HG03342 (cell line): ENCODE results near the gene RALGPS2.

ENCODE experiments used
- ATAC-seq: cut with Tn5 transposase; IDR thresholded peaks from one replicate; pipeline ENCODE4 v1.9.1; 2021; ENCODE audit warnings: mild to moderate bottlenecking, moderate library complexity; ENCODE audit not compliant: unreplicated experiment

Gene RALGPS2

DNA sequence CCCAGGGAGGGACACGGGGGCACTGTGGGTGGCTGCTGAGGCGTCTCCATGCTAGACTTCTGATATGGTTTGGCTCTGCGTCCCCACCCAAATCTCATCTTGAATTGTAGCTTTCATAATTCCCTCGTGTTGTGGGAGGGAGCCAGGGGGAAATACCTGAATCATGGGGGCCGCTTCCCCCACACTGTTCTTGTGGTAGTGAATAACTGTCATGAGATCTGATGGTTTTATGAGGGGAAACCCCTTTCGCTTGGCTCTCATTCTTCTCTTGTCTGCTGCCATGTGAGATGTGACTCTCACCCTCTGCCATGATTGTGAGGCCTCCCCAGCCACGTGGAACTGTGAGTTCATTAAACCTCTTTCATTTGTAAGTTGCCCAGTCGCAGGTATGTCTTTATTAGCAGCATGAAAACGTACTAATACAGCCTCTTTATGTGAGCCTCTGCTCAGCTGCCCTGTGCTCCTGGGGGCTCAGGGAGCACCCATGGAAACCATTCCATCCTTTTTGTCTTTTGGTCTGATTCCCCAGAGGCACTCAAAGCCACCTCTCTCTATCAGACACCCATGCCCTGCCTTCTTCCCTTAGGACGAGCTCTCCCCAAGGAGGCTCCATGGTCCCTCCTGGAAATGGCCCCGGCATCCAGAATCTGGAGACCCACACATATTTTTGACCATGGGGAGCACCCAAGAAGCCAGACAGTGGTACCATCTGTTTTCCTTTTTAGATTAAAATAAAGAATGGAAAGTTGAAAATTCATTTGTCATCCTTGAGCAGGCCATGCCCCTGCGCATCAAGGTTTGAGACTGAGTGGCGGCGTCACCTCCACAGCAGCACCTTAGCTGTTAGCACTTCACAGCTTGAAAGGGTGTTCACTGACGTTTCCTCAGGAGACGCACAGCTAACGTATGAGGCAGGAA is 234.8 kb downstream of the RALGPS2 start:
- ATAC-seq: no peak

DNA sequence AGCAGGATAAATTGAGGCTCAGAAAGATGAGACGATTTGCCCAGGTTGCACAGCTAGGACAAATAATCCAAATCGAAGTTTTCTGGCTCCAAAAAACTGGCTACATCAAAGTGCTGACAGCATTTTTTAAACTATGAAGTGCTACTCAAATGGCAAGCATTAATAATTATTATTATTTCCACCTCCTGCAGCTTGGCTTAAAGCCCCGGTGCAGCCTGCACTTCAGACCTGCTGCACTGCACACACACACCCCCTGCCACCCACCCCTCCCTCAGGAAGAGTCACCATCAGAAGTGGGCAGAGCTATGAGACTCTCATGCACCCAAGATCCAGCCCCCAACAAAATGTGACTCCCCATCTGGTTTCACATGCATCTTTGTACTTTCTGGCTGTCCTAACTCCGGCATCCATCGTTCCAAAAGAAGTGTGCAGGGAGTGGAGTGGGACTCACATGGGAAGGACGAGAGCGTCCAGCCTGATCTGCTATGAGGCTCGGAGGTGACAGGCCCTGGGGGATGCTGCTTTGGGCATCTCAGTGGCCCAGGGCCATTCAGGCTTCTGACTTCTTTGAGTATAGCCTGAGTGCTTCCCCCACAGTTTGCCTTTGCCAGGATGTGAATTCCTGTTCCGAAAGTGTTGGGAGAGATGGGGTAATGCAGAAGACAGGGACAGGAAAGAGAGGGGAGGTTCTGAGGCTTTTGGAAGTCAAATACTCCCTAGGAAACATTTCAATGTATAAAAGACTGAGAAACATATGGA is 235.6 kb downstream of the RALGPS2 start:
- no peak for ATAC-seq

DNA sequence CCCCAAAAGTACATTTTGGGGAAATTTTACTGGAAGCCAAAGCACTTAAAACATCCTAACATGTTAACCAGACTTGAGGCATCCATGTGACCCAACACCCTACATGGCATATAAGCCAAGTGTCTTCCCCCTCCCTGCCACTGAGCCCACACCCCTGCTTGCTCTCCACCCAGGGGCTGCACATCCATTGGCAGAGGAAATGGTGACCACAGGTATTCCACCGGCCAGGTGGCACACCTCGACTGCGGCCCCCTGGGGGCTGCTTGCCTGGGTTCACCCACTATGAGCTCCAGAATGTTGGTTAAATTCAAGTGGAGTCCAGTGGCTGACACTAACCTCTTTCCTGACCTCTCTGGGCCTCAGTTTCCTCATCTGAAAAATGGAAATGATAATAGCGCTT is 236.3 kb downstream of the RALGPS2 start:
- ATAC-seq: no peak

DNA sequence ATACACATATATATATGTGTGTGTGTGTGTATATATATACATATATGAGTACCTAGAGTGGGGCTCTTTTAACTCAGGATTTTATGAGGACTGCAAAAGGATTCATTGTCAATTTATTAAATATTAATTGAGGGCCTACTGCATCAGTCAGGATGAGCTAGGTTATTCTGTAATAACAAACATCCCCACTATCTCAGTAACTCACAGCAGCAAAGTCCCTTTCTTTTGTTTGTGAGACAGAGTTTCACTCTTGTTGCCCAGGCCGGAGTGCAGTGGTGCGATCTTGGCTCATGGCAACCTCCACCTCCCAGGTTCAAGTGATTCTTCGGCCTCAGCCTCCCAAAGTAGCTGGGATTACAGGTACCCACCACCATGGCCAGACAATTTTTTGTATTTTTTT is 236.8 kb downstream of the RALGPS2 start:
- ATAC-seq: no peak

DNA sequence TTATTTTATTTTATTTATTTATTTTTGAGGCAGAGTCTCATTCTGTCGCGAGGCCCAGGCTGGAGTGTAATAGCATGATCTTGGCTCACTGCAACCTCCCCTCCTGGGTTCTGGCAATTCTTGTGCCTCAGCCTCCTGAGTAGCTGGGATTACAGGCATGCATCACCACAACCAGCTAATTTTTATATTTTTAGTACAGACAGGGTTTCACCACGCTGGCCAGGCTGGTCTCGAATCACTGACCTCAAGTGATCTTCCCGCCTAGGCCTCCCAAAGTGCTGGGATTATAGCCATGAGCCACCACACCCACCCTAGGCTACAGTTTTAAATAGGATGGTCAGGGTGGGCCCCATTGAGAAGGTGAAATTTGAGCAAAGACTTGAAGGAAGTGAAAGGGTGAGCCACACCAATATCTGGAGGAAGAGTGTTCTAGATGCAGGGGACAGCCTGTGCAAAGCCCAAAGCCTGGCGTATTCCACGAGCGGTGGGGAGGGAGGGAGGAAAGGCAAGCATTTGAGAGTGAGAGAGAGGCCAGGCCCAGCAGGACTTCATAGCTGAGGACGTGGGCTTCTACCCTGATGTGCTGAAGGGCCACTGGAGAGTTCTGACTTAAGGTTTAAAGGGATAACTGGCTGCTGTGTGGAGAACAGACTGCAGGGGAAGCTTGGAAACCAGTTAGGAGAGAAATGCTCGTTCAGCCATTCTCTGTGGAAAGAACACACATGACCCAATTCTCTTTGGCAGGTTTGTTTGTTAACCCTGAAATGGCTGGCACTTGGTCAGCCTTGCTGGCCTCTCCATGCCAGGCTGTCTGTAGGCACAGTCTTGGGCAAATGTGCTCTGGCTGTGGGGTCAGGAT is 238.0 kb downstream of the RALGPS2 start:
- ATAC-seq: no peak

DNA sequence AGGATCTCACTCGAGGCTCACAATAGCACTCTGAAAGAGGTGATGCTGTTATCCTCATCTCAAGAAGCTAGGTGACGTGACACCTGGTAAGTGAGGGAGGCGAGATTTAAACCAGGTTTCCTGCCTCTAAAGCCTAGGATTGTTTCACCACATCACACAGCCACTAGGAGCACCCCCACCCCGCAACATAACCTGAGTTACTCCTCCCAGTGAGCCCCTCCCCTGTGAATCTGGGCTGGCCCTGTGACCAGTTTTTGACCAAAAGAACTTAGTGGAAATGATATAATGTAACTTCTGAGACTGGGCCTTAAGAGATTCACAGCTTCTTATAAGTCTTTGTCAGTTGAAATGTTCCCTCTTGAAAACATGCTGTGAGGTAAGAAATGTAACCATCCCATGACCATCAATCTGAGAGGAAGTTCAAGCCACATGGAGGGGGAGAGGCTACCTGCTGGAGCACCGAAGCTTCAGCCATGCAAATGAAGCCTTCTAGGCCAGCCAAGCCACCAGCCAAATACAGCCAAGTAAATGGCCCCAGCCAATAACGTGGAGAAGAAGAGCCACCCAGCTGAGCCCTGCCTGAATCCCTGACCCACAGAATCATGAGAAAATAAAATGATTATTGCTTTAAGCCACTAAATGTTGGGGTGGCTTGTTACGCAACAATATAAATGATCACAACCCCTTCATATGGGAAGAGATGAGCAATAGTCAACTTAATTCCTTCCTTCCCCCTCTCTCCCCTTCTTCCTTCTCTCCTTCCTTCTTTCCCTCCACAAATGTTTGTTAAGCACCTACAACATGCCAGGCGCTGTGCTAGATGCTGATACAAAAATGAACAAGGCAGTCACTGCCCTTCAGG is 239.7 kb downstream of the RALGPS2 start:
- no peak for ATAC-seq

DNA sequence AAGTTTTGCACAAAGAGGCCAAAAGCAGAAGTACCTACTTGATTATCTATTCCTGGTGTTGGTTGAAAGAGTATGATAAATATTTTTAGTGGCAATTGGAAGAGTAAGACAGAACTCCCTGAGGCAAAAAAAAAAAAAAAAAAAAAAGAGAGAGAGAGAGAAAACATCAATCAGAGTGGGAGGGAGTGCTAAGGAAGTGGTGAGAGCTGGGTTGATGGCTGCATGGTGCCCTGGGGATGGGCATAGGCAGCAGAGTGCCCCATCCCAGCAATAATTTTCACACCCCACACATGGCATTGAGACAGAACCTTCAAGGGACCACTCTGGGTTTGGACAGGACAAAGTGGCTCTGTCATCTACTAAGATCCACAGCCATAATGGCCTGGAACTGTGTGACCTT is 241.3 kb downstream of the RALGPS2 start:
- no peak for ATAC-seq

DNA sequence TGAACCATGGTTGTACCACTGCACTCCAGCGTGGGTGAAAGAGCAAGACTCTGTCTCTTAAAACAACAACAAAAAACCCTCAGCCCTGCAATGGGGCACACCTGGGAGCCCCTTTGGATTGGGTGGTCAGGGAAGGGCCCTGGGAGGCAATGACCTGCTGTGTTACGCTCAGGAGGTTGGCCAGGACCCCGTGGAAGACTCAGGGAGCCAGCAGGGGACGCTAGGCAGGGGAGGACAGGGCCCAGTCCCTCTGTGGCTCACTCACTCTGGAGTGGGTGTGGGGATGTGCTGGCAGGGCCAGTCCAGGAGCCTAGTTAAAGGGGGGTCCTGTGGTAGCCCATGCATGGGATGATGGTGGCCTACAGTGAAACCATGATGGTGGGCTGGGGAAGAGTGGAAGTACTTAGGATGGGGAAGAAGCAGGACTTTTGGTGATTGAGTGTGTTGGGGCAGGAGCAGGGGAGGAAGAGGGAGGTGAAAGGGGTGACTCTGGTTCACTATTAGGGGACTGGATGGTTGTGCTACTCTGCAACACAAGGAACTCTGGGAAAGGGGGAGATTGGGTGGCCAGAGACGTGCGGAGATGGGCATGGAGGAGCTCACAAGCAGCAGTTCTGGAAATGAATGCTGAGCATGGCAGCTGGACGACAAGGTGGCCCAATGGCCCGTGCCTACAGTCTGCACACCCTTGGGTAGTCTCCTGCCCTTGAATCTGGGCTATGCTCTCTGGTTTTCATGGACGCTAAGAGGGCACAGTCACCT is 244.4 kb downstream of the RALGPS2 start:
- no peak for ATAC-seq

DNA sequence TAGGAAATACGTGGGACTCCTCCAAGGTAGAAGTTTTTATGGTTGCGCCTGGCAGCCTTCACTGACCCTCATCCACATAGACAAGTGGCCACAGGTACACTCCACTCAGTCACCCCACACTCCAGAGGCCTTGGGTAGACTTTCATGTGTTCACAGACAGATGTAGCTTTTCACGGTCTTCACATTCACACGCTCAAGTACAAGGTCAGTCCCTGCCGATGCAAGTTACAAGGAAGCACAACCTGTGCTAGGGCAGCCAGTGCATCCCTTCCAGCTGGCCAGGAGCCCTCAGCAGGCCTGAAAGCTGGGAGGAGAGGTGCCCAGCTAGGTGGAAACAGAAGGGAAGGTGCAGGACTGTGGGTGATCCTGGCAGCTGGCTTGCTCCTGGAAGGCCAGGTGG is 245.1 kb downstream of the RALGPS2 start:
- no peak for ATAC-seq
